Hepatocyte (in vitro differentiated cells): ENCODE data around the gene POTEJ. TPM values are rescaled to one million over a fixed set of nuclear protein-coding genes. Genes with fewer than 3 reads are reported as not detected.
"Not testable (repeated sequence)": the region's sequence is repeated elsewhere in the genome, so short reads cannot be mapped to it uniquely, and the experiment has no call there.

Source experiments
- DNase-seq: peaks from one replicate; pipeline ENCODE4 v3.0.0-alpha.2; 2016; ENCODE audit warnings: low spot score
- H2AFZ ChIP-seq: fragments of 200-600 bp; sonication (generic); 2 replicates; pipeline ENCODE4 v1.6.0; 2016; ENCODE audit warnings: antibody characterized with exemption, mild to moderate bottlenecking
- H3K27ac ChIP-seq: fragments of 200-600 bp; sonication (generic); 2 replicates; pipeline ENCODE4 v1.5.1; 2016; ENCODE audit warnings: mild to moderate bottlenecking
- H3K27me3 ChIP-seq: fragments of 200-600 bp; sonication (generic); 2 replicates; pipeline ENCODE4 v1.6.1; 2016
- H3K36me3 ChIP-seq: fragments of 200-600 bp; sonication (generic); replicated peaks from 2 replicates; pipeline ENCODE4 v1.5.1; 2016; ENCODE audit warnings: low read depth; ENCODE audit not compliant: insufficient read depth
- H3K4me1 ChIP-seq: fragments of 200-600 bp; sonication (generic); 2 replicates; pipeline ENCODE4 v1.5.1; 2016; ENCODE audit warnings: mild to moderate bottlenecking, moderate library complexity; ENCODE audit not compliant: insufficient read depth
- H3K4me2 ChIP-seq: fragments of 200-600 bp; sonication (generic); 2 replicates; pipeline ENCODE4 v1.6.0; 2016
- H3K4me3 ChIP-seq: fragments of 200-600 bp; sonication (generic); 2 replicates; pipeline ENCODE4 v1.5.1; 2016; ENCODE audit warnings: mild to moderate bottlenecking
- H3K79me2 ChIP-seq: fragments of 200-600 bp; sonication (generic); 2 replicates; pipeline ENCODE4 v1.6.0; 2017; ENCODE audit warnings: mild to moderate bottlenecking
- H3K9me2 ChIP-seq: fragments of 200-600 bp; sonication (generic); replicated peaks from 2 replicates; pipeline ENCODE4 v1.6.0; 2017; ENCODE audit warnings: mild to moderate bottlenecking; ENCODE audit not compliant: insufficient read depth
- H3K9me3 ChIP-seq: fragments of 200-600 bp; sonication (generic); 2 replicates; pipeline ENCODE4 v1.5.1; 2016; ENCODE audit warnings: low read depth, mild to moderate bottlenecking
- H4K20me1 ChIP-seq: fragments of 200-600 bp; sonication (generic); 2 replicates; pipeline ENCODE4 v1.6.0; 2016; ENCODE audit warnings: mild to moderate bottlenecking; ENCODE audit not compliant: insufficient read depth, poor library complexity, severe bottlenecking
- WGBS: methylation state at CpG from one replicate; pipeline ENCODE4 v1.1.6; 2016; ENCODE audit warnings: low lambda C conversion rate; ENCODE audit errors: missing lambda C conversion rate; 5-methylcytosine and 5-hydroxymethylcytosine counted together
- polyA plus RNA-seq: library from polyadenylated mRNA; unstranded; fragments of >200 nt; fragmentation: Nextera tagmentation; extraction: Ambion mirVana; gene quantifications from 2 replicates; pipeline ENCODE4 v1.2.1, GENCODE V29; 2016
- total RNA-seq: library from RNA; depleted of rRNA; stranded (reverse); fragments of >200 nt; gene quantifications from 2 replicates; pipeline ENCODE4 v1.2.3, GENCODE V29; 2014

Gene POTEJ
- total and polyA plus RNA-seq, 2 experiments from 2014 or later = 0.17 TPM; not detected in 1

- not testable (repeated sequence) for H3K79me2 ChIP-seq, H3K9me3 ChIP-seq, H3K9me2 ChIP-seq, H3K4me1 ChIP-seq, H3K4me2 ChIP-seq, H2AFZ ChIP-seq, H4K20me1 ChIP-seq, H3K27me3 ChIP-seq, H3K27ac ChIP-seq, H3K4me3 ChIP-seq, DNase-seq, H3K36me3 ChIP-seq
- WGBS = 65% methylated on average over 5 of the region's 7 CpGs
Measured at GRCh38 chr2:130583582-130583981, 27.7 kb upstream of the POTEJ start.

- H3K4me2 ChIP-seq, H3K36me3 ChIP-seq, H3K9me2 ChIP-seq, H4K20me1 ChIP-seq, H3K27ac ChIP-seq, H3K9me3 ChIP-seq, H3K4me1 ChIP-seq, H3K79me2 ChIP-seq, DNase-seq, H2AFZ ChIP-seq, H3K4me3 ChIP-seq, H3K27me3 ChIP-seq: not testable (repeated sequence)
- WGBS = 94% methylated on average over 2 of the region's 4 CpGs
Measured at GRCh38 chr2:130584726-130585125, 26.5 kb upstream of the POTEJ start.

GRCh38 chr2:130588688-130589458 is 22.4 kb upstream of the POTEJ start:
- not testable (repeated sequence) for H3K27ac ChIP-seq, H3K9me3 ChIP-seq, DNase-seq, H4K20me1 ChIP-seq, H3K4me3 ChIP-seq, H3K4me1 ChIP-seq, H2AFZ ChIP-seq, H3K36me3 ChIP-seq, H3K9me2 ChIP-seq, H3K4me2 ChIP-seq, H3K27me3 ChIP-seq, H3K79me2 ChIP-seq
- WGBS = no CpG with 5 or more reads among the region's 11 CpGs

GRCh38 chr2:130590170-130590841 is 20.9 kb upstream of the POTEJ start:
- not testable (repeated sequence) for H3K27me3 ChIP-seq, H3K36me3 ChIP-seq, H3K4me3 ChIP-seq, H4K20me1 ChIP-seq, H3K27ac ChIP-seq, H3K9me3 ChIP-seq, H3K4me2 ChIP-seq, H3K79me2 ChIP-seq, H3K4me1 ChIP-seq, H2AFZ ChIP-seq, H3K9me2 ChIP-seq, DNase-seq
- WGBS = 52% methylated on average over 5 of the region's 8 CpGs

- not testable (repeated sequence) for H3K4me2 ChIP-seq, H3K9me3 ChIP-seq, H3K27me3 ChIP-seq, H2AFZ ChIP-seq, H3K36me3 ChIP-seq, H3K9me2 ChIP-seq, H4K20me1 ChIP-seq, DNase-seq, H3K79me2 ChIP-seq, H3K27ac ChIP-seq, H3K4me1 ChIP-seq, H3K4me3 ChIP-seq
- 18% methylated on average over 6 of the region's 7 CpGs for WGBS
Measured at GRCh38 chr2:130590842-130591359, 20.3 kb upstream of the POTEJ start.

GRCh38 chr2:130592791-130593414 is 18.3 kb upstream of the POTEJ start:
- H3K36me3 ChIP-seq, H3K27ac ChIP-seq, H3K9me2 ChIP-seq, DNase-seq, H3K4me1 ChIP-seq, H3K79me2 ChIP-seq, H3K9me3 ChIP-seq, H4K20me1 ChIP-seq, H3K4me3 ChIP-seq, H3K4me2 ChIP-seq, H3K27me3 ChIP-seq, H2AFZ ChIP-seq: not testable (repeated sequence)
- WGBS = 83% methylated on average over 8 of the region's 40 CpGs

- H4K20me1 ChIP-seq, H3K79me2 ChIP-seq, H3K9me2 ChIP-seq, H3K9me3 ChIP-seq, DNase-seq, H3K27me3 ChIP-seq, H3K4me2 ChIP-seq, H3K36me3 ChIP-seq, H3K4me3 ChIP-seq, H2AFZ ChIP-seq, H3K27ac ChIP-seq, H3K4me1 ChIP-seq: not testable (repeated sequence)
- WGBS = 95% methylated on average over 3 of the region's 4 CpGs
Measured at GRCh38 chr2:130594011-130594410, 17.2 kb upstream of the POTEJ start.

- 96% methylated on average over 2 of the region's 6 CpGs for WGBS
- H3K9me2 ChIP-seq, H3K4me1 ChIP-seq, H2AFZ ChIP-seq, H3K27me3 ChIP-seq, H3K9me3 ChIP-seq, H3K27ac ChIP-seq, H3K36me3 ChIP-seq, DNase-seq, H4K20me1 ChIP-seq, H3K4me3 ChIP-seq, H3K79me2 ChIP-seq, H3K4me2 ChIP-seq: not testable (repeated sequence)
Measured at GRCh38 chr2:130596757-130597156, 14.5 kb upstream of the POTEJ start.
